Hematopoietic multipotent progenitor cell (in vitro differentiated cells): ENCODE data around the gene ZNHIT1. TPM values are rescaled to one million over a fixed set of nuclear protein-coding genes. Genes with fewer than 3 reads are reported as not detected.

Source experiments
- DNase-seq, 3 donors: peaks; one replicate each; pipeline ENCODE4 v3.0.0-alpha.2; 2011 to 2015; ENCODE audit warnings: low read depth in 2 of 3, low spot score in 2 of 3
- small RNA-seq: library from RNA; depleted of rRNA; stranded (forward); fragments of <200 nt; gene quantifications from one replicate; pipeline ENCODE3, GENCODE V24; 2012
- total RNA-seq: library from RNA; depleted of rRNA; stranded (reverse); fragments of >200 nt; gene quantifications from one replicate; pipeline ENCODE4 v1.2.3, GENCODE V29; 2012

Gene ZNHIT1
- total RNA-seq, 1 donor = 35.5 TPM

GRCh38 chr7:101271021-101271420, 53.1 kb downstream of the ZNHIT1 start:
- no peak for DNase-seq

- DNase-seq = no peak
Measured at GRCh38 chr7:101273206-101273605, 55.2 kb downstream of the ZNHIT1 start.

Small RNA genes within 50 kb of the gene (small RNA-seq; reads per million reads assigned to genes)
- not detected for gene RNU6-1104P

Other genes starting within 250 kb of the ZNHIT1 start
- 0.27 TPM for gene MUC12, start 248.6 kb upstream of the ZNHIT1 start, total RNA-seq
- gene MUC17, start 198.1 kb upstream of the ZNHIT1 start, total RNA-seq = under 0.01 TPM
- 22.4 TPM for gene TRIM56, start 132.7 kb upstream of the ZNHIT1 start, total RNA-seq
- 14.8 TPM for gene SERPINE1, start 91.1 kb upstream of the ZNHIT1 start, total RNA-seq
- 27.2 TPM for gene AP1S1, start 63.7 kb upstream of the ZNHIT1 start, total RNA-seq
- under 0.01 TPM for gene VGF, start 52.6 kb upstream of the ZNHIT1 start, total RNA-seq
- not detected for gene NAT16, start 37.9 kb upstream of the ZNHIT1 start, total RNA-seq
- not detected for gene MOGAT3, start 17.1 kb upstream of the ZNHIT1 start, total RNA-seq
- gene PLOD3, start 584 bp upstream of the ZNHIT1 start, total RNA-seq = 31.2 TPM
- 55.2 TPM for gene CLDN15, start 19.6 kb downstream of the ZNHIT1 start, total RNA-seq
- gene FIS1, start 26.9 kb downstream of the ZNHIT1 start, total RNA-seq = 186 TPM
- gene IFT22, start 103.6 kb downstream of the ZNHIT1 start, total RNA-seq = 10.2 TPM
- under 0.01 TPM for gene COL26A1, start 144.7 kb downstream of the ZNHIT1 start, total RNA-seq